ENCODE data around the gene ANKS1A.
"Not testable (repeated sequence)": the region's sequence is repeated elsewhere in the genome, so short reads cannot be mapped to it uniquely, and the experiment has no call there.

The ANKS1A gene

GRCh38 chr6:34888874-34889555 lies at the start of gene ANKS1A:
TSS of gene ANKS1A (plus strand) at chr6:34889255. CDS start at chr6:34889403, 148 bp downstream.
- no peak for DNase-seq (ENCODE audit: low read depth)

- DNase-seq (ENCODE audit: low read depth): no peak
Observed at GRCh38 chr6:34839666-34840352, 49.2 kb upstream of the ANKS1A start.

- DNase-seq (ENCODE audit: low read depth): not testable (repeated sequence)
Observed at GRCh38 chr6:34849066-34849465, 40.0 kb upstream of the ANKS1A start.

- no peak for DNase-seq (ENCODE audit: low read depth)
Observed at GRCh38 chr6:34851361-34851760, 37.7 kb upstream of the ANKS1A start.

GRCh38 chr6:34852406-34853085 lies 36.5 kb upstream of the ANKS1A start:
- peak; percentile 2 for DNase-seq (ENCODE audit: low read depth)

- no peak for DNase-seq (ENCODE audit: low read depth)
Observed at GRCh38 chr6:34855463-34855862, 33.6 kb upstream of the ANKS1A start.

GRCh38 chr6:34858681-34859080 lies 30.4 kb upstream of the ANKS1A start:
- no peak for DNase-seq (ENCODE audit: low read depth)

GRCh38 chr6:34859951-34860350 lies 29.1 kb upstream of the ANKS1A start:
- DNase-seq (ENCODE audit: low read depth): no peak

- no peak for DNase-seq (ENCODE audit: low read depth)
Observed at GRCh38 chr6:34860776-34861175, 28.3 kb upstream of the ANKS1A start.

GRCh38 chr6:34864007-34864406 lies 25.0 kb upstream of the ANKS1A start:
- DNase-seq (ENCODE audit: low read depth): no peak

- no peak for DNase-seq (ENCODE audit: low read depth)
Observed at GRCh38 chr6:34865107-34865506, 23.9 kb upstream of the ANKS1A start.

- no peak for DNase-seq (ENCODE audit: low read depth)
Observed at GRCh38 chr6:34866509-34866908, 22.5 kb upstream of the ANKS1A start.

- DNase-seq (ENCODE audit: low read depth): no peak
Observed at GRCh38 chr6:34867484-34867883, 21.6 kb upstream of the ANKS1A start.

- no peak for DNase-seq (ENCODE audit: low read depth)
Observed at GRCh38 chr6:34871853-34872252, 17.2 kb upstream of the ANKS1A start.

- DNase-seq (ENCODE audit: low read depth): no peak
Observed at GRCh38 chr6:34872332-34872731, 16.7 kb upstream of the ANKS1A start.

GRCh38 chr6:34875292-34876213 lies 13.5 kb upstream of the ANKS1A start:
- no peak for DNase-seq (ENCODE audit: low read depth)

GRCh38 chr6:34876472-34876871 lies 12.6 kb upstream of the ANKS1A start:
- no peak for DNase-seq (ENCODE audit: low read depth)

- DNase-seq (ENCODE audit: low read depth): no peak
Observed at GRCh38 chr6:34877259-34877658, 11.8 kb upstream of the ANKS1A start.

GRCh38 chr6:34877869-34878485 lies 11.1 kb upstream of the ANKS1A start:
- no peak for DNase-seq (ENCODE audit: low read depth)

- DNase-seq (ENCODE audit: low read depth): not testable (repeated sequence)
Observed at GRCh38 chr6:34884073-34884472, 5.0 kb upstream of the ANKS1A start.

- DNase-seq (ENCODE audit: low read depth): no peak
Observed at GRCh38 chr6:34884996-34885395, 4.1 kb upstream of the ANKS1A start.

GRCh38 chr6:34885837-34886236 lies 3.2 kb upstream of the ANKS1A start:
- not testable (repeated sequence) for DNase-seq (ENCODE audit: low read depth)

Measured in GM04503 (cell line).